Activated gamma-delta T cell treated with Interleukin-2 at 50 U/mL for 16 hours (primary cell): ENCODE results near the gene TTC3.
"Not testable (repeated sequence)": the region's sequence is repeated elsewhere in the genome, so short reads cannot be mapped to it uniquely, and the experiment has no call there.

Source experiments
- DNase-seq: peaks from one replicate; pipeline ENCODE4 v3.0.0-alpha.2; 2020

Gene TTC3, protein sequence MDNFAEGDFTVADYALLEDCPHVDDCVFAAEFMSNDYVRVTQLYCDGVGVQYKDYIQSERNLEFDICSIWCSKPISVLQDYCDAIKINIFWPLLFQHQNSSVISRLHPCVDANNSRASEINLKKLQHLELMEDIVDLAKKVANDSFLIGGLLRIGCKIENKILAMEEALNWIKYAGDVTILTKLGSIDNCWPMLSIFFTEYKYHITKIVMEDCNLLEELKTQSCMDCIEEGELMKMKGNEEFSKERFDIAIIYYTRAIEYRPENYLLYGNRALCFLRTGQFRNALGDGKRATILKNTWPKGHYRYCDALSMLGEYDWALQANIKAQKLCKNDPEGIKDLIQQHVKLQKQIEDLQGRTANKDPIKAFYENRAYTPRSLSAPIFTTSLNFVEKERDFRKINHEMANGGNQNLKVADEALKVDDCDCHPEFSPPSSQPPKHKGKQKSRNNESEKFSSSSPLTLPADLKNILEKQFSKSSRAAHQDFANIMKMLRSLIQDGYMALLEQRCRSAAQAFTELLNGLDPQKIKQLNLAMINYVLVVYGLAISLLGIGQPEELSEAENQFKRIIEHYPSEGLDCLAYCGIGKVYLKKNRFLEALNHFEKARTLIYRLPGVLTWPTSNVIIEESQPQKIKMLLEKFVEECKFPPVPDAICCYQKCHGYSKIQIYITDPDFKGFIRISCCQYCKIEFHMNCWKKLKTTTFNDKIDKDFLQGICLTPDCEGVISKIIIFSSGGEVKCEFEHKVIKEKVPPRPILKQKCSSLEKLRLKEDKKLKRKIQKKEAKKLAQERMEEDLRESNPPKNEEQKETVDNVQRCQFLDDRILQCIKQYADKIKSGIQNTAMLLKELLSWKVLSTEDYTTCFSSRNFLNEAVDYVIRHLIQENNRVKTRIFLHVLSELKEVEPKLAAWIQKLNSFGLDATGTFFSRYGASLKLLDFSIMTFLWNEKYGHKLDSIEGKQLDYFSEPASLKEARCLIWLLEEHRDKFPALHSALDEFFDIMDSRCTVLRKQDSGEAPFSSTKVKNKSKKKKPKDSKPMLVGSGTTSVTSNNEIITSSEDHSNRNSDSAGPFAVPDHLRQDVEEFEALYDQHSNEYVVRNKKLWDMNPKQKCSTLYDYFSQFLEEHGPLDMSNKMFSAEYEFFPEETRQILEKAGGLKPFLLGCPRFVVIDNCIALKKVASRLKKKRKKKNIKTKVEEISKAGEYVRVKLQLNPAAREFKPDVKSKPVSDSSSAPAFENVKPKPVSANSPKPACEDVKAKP (N-terminal part only)

DNA sequence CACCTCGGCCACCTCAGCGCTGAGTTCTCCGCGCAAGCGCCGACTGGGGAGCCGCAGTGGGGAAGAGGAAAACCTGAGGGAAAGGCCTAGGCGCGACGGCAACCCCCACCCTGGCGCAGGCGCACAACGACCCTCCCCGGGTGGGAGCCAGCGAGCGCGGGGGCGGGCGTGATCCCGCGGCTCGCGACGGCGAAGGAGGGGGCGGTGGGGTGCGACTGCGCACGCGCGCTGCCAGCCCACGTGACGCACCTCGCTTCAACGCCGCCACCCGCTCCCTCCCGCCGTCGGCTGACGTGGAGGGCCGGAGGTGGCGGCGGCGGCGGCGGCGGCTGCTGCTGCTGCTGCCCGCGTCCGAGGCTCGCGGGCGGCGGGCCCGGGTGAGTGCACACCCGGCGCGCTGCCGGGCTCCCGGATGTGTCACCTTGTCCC, at the start of gene TTC3, which contains the start of gene PIGP:
Gene TTC3, plus strand, starts transcription at position 267 of the 429 bp plus-strand sequence. CDS start 14,004 bp downstream, outside the sequence.
Gene PIGP, minus strand, starts transcription at position 84 of the 429 bp plus-strand sequence. CDS start 556 bp downstream, outside the sequence.
- peak; percentile 96 for DNase-seq

DNA sequence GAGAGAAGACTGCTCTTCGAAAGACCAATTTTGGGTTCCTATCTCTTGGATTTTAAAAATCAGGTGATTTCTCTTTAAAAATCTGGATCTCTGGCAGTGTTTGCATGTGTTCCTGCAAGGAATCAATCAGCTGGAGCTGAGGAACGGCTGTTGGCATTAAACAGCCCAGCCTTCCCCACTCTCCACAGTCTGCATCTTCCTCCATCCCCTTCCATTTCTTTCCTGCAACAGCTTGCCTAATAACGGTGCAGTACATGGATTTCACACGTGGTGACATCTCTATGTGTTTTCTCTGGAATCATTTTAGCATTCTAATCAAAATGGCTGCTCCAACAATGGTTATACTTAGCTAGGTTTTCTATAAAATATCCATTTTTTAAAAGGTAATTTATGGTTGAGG, 46.6 kb upstream of the TTC3 start:
- no peak for DNase-seq

DNA sequence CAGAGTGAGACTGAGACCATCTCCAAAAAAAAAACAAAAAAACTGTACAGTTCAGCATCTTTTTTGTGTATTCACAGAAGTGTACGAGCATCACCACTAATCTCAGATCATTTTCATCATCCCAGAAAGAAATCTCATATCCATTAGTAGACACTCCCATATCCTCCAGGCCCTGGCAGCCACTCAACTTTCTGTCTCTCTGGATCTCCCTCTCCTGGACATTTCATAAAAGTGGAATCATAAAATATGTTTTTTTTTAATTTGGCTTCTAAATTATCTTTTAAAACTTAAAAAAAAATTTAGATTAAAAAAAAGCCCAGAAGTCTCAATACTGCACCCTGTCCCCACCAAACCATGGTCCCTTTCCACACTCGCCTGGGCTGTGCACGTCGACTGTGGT, 44.5 kb upstream of the TTC3 start:
- DNase-seq: no peak

DNA sequence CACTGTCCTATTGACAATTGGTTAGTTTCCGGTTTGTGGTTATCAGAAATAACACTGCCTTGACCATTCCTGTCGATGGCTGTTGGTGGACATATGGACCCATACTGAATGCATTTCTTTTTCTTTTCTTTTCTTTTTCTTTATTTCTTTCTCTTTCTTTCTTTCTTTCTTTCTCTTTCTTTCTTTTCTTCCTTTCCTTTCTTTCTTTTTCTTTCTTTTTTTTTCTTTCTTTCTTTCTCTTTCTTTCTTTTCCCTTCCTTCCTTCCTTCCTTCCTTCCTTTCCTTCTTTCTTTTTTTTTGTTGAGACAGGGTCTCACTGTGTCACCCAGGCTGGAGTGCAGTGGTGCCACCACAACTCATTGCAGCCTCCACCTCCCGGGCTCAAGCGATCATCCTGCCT, 42.2 kb upstream of the TTC3 start:
- no peak for DNase-seq

DNA sequence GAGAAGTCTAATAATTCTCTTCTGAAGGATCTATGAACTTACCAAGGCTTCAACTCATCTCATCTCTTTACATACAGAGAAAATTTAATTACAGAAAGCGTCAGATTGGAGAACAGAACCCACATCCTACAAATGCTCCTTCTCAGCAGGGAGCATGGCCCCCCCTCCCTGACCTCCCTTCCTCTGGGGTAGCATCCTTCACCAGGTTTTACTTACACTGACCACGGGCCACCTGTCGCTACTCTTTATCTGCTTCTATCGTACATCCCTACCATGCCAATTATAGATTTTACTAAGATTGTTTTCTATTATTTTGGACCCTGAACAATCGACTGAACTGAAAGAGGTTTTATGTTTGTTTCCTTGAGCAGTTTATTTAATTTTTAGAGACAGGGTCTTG, 40.8 kb upstream of the TTC3 start:
- DNase-seq: no peak

DNA sequence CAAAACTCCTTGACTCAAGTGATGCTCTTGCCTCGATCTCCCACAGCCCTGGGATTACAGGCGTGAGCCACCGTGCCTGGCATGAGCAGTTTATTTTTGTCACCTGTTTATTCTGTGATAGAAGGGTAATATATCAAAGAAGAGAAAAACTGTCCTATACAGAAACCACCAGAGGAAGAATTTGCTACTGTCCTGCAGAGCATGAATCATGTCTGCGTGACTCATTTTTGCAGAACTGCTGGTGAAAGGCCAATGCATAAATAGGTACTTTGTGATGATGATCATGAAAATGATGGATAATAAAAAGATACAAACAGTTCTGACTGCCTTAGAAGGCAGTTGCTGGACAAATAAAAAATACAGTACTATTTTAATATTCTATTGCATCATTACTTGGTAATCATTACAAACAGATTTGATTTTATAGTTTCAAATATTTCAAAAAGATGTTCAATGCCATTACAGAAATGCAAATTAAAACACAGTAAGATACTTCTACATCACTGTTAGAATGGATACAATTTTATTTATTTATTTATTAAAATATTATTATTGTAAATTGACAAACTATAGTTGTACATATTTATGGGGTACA, 40.1 kb upstream of the TTC3 start:
- no peak for DNase-seq

DNA sequence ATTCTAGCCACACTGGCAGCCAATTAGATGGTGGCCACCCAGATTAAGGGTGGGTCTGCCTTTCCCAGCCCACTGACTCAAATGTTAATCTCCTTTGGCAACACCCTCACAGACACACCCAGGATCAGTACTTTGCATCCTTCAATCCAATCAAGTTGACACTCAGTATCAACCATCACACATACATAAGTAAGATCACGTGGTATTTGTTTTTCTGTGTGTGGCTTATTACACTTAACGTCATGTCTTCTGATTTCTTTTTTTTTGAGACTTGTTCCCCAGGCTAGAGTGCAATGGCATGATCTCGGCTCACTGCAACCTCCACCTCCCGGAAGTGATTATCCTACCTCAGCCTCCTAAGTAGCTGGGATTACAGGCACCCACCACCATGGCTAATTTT, 38.7 kb upstream of the TTC3 start:
- not testable (repeated sequence) for DNase-seq

DNA sequence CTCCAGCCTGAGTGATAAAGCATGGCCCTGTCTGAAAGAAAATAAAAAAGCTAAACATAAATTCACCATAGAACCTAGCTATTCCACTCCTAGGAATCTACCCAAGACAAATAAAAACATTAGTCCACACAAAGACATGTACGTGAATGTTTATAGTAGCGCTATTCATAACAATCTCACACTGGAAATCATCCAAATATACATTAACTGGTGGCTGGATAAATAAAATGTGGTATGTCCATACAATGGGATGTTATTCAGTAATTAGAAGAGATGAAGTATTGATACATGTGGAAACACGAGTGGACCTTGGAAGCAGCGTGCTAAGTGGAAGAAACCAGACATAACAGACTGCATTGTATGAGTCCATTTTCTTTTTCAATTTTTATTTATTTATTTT, 36.9 kb upstream of the TTC3 start:
- no peak for DNase-seq

DNA sequence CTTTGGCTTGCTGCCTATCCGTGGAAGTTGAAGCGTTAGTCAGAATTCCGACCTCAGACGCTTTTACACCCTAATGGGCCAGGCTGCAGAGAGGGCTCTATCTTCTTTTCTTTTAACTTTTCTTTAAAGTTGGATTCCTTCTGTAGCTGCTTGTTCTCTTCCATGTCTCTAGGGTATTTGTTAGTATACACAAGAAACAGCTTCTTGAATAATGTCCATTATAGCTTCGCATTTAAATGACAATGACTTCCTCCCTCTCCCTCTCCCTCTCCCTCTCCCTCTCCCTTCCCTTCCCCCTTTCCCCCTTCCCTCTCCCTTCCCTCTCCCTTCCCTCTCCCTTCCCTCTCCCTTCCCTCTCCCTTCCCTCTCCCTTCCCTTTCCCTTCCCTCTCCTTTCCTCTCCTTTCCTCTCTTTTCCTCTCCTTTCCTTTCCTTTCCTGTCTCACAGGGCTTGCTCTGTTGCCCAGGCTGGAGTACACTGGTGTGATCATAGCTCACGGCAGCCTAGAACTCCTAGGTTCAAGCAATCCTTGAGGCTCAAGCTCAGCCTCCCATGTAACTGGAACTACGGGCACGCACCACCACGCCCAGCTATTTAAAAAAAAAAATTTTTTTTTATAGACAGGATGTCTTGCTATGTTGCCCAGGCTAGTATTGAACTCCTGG, 33.5 kb upstream of the TTC3 start:
- DNase-seq: no peak

DNA sequence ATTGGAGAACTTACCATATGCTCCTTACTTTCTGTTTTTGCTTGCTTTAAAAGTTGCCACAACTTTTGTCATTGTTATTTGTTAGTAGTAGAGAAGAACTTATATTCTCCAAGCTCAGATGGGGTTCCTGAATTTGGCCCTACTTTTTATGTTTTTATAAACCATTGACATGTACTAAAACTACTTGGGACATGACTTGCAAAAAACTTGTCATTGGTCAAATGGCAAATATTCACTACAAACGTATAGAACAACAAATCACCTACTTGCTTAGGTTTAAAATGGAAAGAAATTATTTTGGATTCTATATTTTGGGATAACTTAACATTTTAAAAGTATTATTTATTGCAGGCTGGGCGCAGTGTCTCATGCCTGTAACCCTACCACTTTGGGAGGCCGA, 32.8 kb upstream of the TTC3 start:
- DNase-seq: no peak

DNA sequence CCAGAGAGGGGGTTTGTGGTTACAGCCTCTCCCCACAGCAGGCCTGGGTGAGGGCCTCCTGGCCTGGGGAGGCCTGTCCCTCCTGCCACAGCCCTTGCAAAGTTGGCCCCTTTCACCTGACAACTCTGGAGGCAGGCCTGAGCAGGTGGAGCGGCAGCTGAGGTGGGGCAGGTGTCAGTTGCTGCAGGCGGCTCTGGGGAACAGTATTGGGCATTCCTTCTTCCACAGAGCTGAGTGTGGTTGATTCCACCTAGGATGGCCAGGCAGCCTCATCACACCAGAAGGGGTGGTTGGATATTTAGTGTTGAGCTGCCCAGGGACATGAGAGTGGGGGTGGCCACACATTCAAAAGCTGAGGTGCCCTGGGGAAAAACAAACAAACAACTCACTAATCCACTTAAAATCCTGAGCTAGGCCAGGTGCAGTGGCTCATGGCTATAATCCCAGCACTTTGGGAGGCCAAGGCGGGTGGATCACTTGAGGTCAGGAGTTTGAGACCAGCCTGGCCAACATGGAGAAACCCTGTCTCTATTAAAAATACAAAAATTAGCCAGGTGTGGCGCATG, 31.3 kb upstream of the TTC3 start:
- no peak for DNase-seq

DNA sequence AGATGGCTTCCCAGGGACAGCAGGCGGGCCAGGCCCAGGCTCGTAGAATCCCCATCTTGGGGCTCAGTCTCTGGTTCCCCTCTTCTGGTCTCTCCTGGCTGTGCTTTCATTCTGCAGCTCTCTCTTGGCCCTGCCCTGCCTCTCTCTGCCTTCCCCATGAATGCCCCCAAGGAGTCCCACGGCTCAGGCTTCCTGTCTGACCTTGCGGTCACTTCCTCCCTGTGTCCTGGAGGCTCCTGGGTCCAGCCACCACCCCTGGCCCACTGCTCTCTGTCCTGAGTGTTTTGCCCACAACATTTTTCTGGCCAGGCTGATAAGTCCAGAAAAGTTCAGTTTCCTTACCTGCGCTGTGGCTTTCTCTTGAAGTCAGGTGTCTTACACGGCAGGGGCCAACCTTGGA, 29.2 kb upstream of the TTC3 start:
- no peak for DNase-seq

DNA sequence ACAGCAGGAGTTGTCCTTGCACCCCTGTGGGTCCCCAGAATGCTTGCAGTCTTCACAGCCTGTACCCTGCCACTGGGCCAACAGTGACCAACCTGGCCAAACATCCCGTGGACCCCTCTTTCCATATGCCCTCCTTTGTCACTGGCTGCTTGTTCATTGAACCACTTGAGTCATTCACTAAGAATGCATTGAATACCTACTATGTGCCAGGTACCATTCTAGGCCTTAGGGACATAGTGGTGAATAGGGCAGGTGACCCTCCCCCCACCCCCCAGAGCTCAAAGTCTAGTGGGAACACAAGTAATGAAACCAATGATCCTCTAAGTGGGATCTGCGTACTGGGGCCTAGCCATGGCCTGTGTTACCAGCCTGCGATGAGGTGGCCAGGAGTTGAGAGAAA, 28.4 kb upstream of the TTC3 start:
- no peak for DNase-seq

DNA sequence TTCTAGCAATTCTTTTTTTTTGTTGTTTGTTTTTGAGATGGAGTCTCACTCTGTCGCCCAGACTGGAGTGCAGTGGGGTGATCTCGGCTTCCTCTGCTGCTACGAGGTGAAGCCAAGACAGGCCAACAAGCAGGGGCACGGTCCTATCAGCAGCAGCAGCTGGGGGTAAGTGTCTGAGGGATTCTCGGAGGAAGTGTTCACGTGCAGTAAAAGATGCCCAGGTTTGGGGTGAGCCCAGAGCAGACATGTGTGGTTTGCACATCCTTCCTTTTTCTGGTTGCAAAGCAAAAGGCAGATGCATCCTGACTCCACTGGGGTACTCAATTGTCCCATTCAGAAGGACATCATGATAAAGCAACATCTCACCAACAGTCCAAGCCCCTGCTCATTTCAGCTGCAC, 27.9 kb upstream of the TTC3 start:
- peak; percentile 30 for DNase-seq

DNA sequence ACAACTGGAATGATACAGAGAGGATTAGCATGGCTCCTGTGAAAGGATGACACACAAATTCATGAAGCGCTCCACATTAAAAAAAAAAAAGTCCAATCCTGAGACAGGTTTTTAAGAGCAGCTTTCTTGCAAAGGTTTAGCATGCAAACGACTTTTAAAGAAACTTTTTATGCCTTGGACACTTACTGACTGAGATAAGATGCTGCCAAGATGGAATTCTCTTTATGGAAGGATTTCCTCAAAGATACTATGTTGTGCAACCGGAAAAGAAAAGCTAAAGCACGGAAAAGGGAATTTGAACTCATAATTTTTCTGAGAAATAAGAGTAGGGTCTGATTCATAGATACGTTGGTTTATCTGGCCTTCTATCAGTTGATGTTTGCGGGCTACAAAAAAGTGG, 27.5 kb upstream of the TTC3 start:
- no peak for DNase-seq

DNA sequence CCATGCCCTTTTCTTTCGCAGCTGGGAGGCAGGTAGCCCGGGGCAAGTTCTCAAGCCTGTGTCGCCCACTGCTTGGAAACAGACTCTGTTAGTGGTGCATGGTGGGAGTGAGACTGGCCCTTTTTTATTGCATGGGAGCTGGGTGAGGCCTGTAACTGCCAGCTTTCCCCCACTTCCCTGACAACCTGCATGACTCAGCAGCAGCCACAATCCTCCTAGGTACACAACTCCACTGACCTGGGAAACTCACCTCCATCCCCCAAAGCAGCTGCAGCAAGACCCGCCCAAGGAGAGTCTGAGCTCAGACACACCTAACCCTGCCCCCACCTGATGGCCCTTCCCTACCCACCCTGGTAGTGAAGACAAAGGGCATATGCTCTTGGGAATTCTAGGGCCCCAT, 26.0 kb upstream of the TTC3 start:
- DNase-seq: no peak

DNA sequence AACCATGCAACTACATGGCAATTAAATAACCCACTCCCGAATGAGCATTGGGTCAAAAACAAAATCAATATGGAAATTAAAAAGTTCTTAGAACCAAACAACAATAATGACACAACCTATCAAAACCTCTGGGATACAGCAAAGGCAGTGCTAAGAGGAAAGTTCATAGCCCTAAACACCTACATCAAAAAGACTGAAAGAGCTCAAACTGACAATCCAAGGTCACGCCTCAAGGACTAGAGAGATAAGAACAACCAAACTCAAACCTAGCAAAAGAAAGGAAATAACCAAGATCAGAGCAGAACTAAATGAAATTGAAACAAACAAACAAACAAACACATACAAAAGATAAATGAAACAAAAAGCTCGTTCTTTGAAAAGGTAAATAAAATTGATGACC, 23.3 kb upstream of the TTC3 start:
- DNase-seq: not testable (repeated sequence)

DNA sequence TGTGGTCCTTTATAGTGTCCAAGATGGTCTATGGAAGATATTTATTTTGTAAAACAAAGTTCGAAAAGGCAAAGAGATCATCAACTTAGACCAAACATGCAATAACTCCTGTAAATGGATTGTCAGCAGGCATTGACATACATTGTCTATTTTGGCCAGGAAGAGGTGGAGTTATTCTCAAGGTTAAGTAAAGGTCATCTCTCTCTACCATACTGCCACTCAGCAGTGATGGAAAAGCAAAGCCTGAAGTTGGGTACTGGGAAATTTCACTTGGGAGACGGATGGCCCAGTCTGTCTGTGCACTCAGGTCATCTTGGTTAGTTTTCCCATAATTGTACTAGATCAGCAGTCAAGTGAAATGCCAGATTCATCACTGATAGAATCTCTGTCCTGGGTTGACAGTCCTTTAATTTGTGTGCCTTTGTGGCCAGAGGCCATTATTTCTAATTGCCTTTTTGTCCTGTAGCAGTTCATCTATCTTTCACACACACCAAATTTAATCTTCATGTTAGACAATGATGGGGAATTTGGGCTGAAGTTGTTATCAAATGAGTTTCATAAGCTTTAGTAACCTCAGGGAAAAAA, 17.7 kb upstream of the TTC3 start:
- no peak for DNase-seq

DNA sequence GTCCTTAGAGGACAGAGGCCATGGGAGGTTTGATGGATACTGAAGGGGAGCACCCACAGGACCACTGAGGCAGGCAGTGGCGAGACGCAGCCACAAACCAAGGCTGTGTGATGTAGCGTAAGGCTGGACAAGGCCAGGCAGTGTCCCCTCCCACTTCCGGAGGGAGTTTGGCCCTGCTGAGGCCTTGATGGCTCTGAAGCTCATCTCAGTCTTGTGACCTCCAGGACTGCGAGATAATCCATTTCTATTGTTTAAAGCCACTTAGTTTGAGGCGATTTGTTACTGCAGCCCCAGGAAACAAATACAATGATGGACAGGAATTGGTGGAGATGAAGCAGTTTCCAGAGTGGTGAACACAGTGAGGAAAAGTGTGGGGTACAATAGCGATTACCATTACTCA, 15.4 kb upstream of the TTC3 start:
- DNase-seq: no peak

DNA sequence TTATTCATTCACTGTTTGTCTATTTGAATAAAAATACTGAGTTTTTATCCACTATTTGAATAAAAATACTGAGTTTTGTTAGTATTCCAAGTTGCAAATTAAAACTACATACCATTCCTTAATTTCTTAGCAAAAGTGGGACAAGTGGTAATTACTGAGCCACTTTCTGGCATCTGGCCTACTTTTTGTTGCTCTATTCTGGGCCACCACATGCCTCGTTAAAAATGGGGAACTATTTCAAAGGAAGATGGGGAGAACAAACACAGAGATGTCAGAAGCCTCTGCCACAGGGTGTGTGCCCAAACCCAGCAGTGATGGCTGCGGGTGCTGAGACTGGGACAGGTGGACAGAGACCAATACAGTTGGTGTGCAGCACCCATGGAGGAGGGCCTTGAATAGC, 14.8 kb upstream of the TTC3 start:
- DNase-seq: no peak

DNA sequence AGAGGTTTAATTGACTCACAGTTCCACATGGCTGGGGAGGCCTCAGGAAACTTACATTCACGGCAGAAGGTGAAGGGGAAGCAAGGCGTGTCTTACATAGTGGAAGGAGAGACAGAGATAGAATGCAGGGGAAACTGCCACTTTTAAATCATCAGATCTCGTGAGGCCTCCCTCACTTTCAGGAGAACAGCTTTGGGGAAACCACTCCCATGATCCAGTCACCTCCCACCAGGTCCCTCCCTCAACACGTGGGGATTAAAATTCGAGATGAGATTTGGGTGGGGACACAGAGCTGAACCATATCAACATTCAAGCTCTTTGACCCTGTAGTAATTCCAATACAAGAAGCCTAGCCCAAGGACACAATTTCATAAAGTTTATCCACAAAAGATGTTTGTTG, 13.9 kb upstream of the TTC3 start:
- DNase-seq: no peak
